Chondrocyte (in vitro differentiated cells): ENCODE measurements around the gene EIF4E1B. TPM values are rescaled to one million over a fixed set of nuclear protein-coding genes. Genes with fewer than 3 reads are reported as not detected.

Source experiments
- DNase-seq: peaks from one replicate; pipeline ENCODE4 v3.0.0; 2021; ENCODE audit warnings: mixed read lengths, low spot score
- H3K27ac Mint-ChIP-seq: one replicate; pipeline ENCODE4 v1.8.0; 2021; ENCODE audit warnings: mild to moderate bottlenecking, moderate library complexity, mixed read lengths; ENCODE audit not compliant: unreplicated experiment
- H3K27me3 Mint-ChIP-seq: 2 replicates; pipeline ENCODE4 v1.8.0; 2021; ENCODE audit warnings: low read depth, mixed read lengths
- H3K36me3 Mint-ChIP-seq: 2 replicates; pipeline ENCODE4 v1.8.0; 2021; ENCODE audit warnings: low read depth, mixed read lengths
- H3K4me1 Mint-ChIP-seq: 2 replicates; pipeline ENCODE4 v1.8.0; 2021; ENCODE audit warnings: low read depth, mild to moderate bottlenecking, mixed read lengths
- H3K4me3 Mint-ChIP-seq: one replicate; pipeline ENCODE4 v1.8.0; 2021; ENCODE audit warnings: mild to moderate bottlenecking, moderate library complexity, mixed read lengths; ENCODE audit not compliant: unreplicated experiment
- H3K9me3 Mint-ChIP-seq: 2 replicates; pipeline ENCODE4 v1.8.0; 2021; ENCODE audit warnings: low read depth, mixed read lengths
- CTCF ChIP-seq: fragments of 200-600 bp; sonication (generic); IDR thresholded peaks from 2 replicates; pipeline ENCODE4 v1.5.0; 2021; ENCODE audit warnings: antibody characterized with exemption, mild to moderate bottlenecking, moderate library complexity
- total RNA-seq: library from RNA; stranded (reverse); gene quantifications from 3 replicates; pipeline ENCODE4 v1.2.1, GENCODE V29; 2021

Gene EIF4E1B
- total RNA-seq, 1 donor from 2014 or later = not detected

- no peaks in the 10 kb centered on the region for H3K36me3 Mint-ChIP-seq
- H3K27ac Mint-ChIP-seq = no peak overlapping the region
- no peaks in the 10 kb centered on the region for H3K9me3 Mint-ChIP-seq
- H3K27me3 Mint-ChIP-seq = peaks cover 37% of the 10 kb centered on the region
- peak; percentile 21 for TF ChIP-seq CTCF
- H3K4me1 Mint-ChIP-seq = peaks cover 15% of the 10 kb centered on the region
- H3K4me3 Mint-ChIP-seq = peak overlapping the region; percentile 49
- no peak for DNase-seq
Observed at GRCh38 chr5:176619569-176620332, 10.7 kb upstream of the EIF4E1B start.

GRCh38 chr5:176620333-176620981 lies 10.0 kb upstream of the EIF4E1B start:
- H3K4me1 Mint-ChIP-seq = peaks cover 11% of the 10 kb centered on the region
- peak overlapping the region; percentile 49 for H3K4me3 Mint-ChIP-seq
- no peaks in the 10 kb centered on the region for H3K36me3 Mint-ChIP-seq
- H3K27ac Mint-ChIP-seq = peak overlapping the region; percentile 36
- H3K9me3 Mint-ChIP-seq = no peaks in the 10 kb centered on the region
- no peak for TF ChIP-seq CTCF
- peaks cover 38% of the 10 kb centered on the region for H3K27me3 Mint-ChIP-seq
- no peak for DNase-seq

GRCh38 chr5:176621661-176622079 lies 8.8 kb upstream of the EIF4E1B start:
- DNase-seq = no peak
- H3K27ac Mint-ChIP-seq = no peak overlapping the region
- H3K4me3 Mint-ChIP-seq = no peak overlapping the region
- H3K4me1 Mint-ChIP-seq = peaks cover 11% of the 10 kb centered on the region
- no peaks in the 10 kb centered on the region for H3K9me3 Mint-ChIP-seq
- peaks cover 43% of the 10 kb centered on the region for H3K27me3 Mint-ChIP-seq
- no peaks in the 10 kb centered on the region for H3K36me3 Mint-ChIP-seq
- TF ChIP-seq CTCF = no peak

- no peak for TF ChIP-seq CTCF
- no peaks in the 10 kb centered on the region for H3K36me3 Mint-ChIP-seq
- H3K9me3 Mint-ChIP-seq = no peaks in the 10 kb centered on the region
Observed at GRCh38 chr5:176624142-176624541, 6.3 kb upstream of the EIF4E1B start.

GRCh38 chr5:176624938-176625337 lies 5.5 kb upstream of the EIF4E1B start:
- H3K27ac Mint-ChIP-seq = no peak overlapping the region
- H3K36me3 Mint-ChIP-seq = no peaks in the 10 kb centered on the region
- no peak for DNase-seq
- H3K4me1 Mint-ChIP-seq = peaks cover 14% of the 10 kb centered on the region
- no peaks in the 10 kb centered on the region for H3K9me3 Mint-ChIP-seq
- TF ChIP-seq CTCF = no peak
- no peak overlapping the region for H3K4me3 Mint-ChIP-seq
- peaks cover 54% of the 10 kb centered on the region for H3K27me3 Mint-ChIP-seq

More at GRCh38 chr5:176624142-176624541, 6.3 kb upstream of the EIF4E1B start:
- Mint-ChIP-seq H3K4me1 (peaks cover 11% of the 10 kb centered on the region), H3K27me3 (peaks cover 47% of the 10 kb centered on the region), H3K27ac (no peak overlapping the region), H3K4me3 (no peak overlapping the region)
- no peak for DNase-seq
